Measurements from ENCODE around the gene ZNF805. TPM values are rescaled to one million over a fixed set of nuclear protein-coding genes. Genes with fewer than 3 reads are reported as not detected.

Gene ZNF805
- total and polyA plus RNA-seq, 2 of the 13 experiments (the other 11 are each of a cell fraction or from before 2014, with no cell fraction given) = 5.1 to 12.8 TPM

DNA sequence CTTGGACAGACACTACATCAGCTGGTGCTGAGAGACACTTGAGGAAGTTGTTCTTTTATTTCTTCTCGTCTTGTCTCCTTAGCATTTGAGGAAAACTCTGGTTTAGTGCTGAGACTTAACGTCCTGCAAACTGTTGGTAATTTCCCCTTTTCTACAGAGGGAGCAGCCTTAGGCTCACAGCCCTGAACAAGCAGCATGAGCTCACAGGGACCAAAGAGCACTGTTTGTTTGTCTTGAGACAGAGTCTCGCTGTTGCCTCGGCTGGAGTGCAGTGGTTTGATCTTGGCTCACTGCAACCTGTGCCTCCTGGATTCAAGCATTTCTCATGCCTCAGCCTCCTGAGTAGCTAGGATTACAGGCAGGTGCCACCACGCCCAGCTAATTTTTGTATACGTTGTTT, 5.5 kb downstream of the ZNF805 start (continued):
- peak; percentile 69; the same call in 1 of the 2 replicates for TF ChIP-seq JUN (CRISPR knock-in tag; IDR thresholded peaks at IDR 0.05)
- TF ChIP-seq ZNF331 (CRISPR knock-in tag; IDR thresholded peaks at IDR 0.05) = peak; percentile 53; the same call in 1 of the 2 replicates
- no peak for TF ChIP-seq ZNF564 (CRISPR knock-in tag; IDR thresholded peaks at IDR 0.05)
- TF ChIP-seq CHD4 (IDR thresholded peaks at IDR 0.05; ENCODE audit: borderline replicate concordance, low read length) = no peak
- peak; percentile 72; the same call in 1 of the 2 replicates for TF ChIP-seq ZNF460 (CRISPR knock-in tag; IDR thresholded peaks at IDR 0.05; ENCODE audit: borderline replicate concordance)
- TF ChIP-seq GFI1 (CRISPR knock-in tag; IDR thresholded peaks at IDR 0.05; ENCODE audit: borderline replicate concordance) = peak; percentile 58; the same call in 1 of the 2 replicates
- TF ChIP-seq YEATS4 (CRISPR knock-in tag; IDR thresholded peaks at IDR 0.05; ENCODE audit: borderline replicate concordance) = no peak
- no peak for TF ChIP-seq CBX1 (IDR thresholded peaks at IDR 0.05; ENCODE audit: low read depth)
- TF ChIP-seq ZFP36L2 (CRISPR knock-in tag; IDR thresholded peaks at IDR 0.05) = no peak
- TF ChIP-seq, protein P1, sequence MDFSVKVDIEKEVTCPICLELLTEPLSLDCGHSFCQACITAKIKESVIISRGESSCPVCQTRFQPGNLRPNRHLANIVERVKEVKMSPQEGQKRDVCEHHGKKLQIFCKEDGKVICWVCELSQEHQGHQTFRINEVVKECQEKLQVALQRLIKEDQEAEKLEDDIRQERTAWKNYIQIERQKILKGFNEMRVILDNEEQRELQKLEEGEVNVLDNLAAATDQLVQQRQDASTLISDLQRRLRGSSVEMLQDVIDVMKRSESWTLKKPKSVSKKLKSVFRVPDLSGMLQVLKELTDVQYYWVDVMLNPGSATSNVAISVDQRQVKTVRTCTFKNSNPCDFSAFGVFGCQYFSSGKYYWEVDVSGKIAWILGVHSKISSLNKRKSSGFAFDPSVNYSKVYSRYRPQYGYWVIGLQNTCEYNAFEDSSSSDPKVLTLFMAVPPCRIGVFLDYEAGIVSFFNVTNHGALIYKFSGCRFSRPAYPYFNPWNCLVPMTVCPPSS (IDR thresholded peaks at IDR 0.05) = no peak
- TF ChIP-seq SMYD3 (CRISPR knock-in tag; IDR thresholded peaks at IDR 0.05) = no peak
- no peak for TF ChIP-seq ZNF547 (CRISPR knock-in tag; IDR thresholded peaks at IDR 0.05)
- TF ChIP-seq NFE2L1 (CRISPR knock-in tag; IDR thresholded peaks at IDR 0.05; ENCODE audit: borderline replicate concordance) = no peak
- TF ChIP-seq, protein P2, sequence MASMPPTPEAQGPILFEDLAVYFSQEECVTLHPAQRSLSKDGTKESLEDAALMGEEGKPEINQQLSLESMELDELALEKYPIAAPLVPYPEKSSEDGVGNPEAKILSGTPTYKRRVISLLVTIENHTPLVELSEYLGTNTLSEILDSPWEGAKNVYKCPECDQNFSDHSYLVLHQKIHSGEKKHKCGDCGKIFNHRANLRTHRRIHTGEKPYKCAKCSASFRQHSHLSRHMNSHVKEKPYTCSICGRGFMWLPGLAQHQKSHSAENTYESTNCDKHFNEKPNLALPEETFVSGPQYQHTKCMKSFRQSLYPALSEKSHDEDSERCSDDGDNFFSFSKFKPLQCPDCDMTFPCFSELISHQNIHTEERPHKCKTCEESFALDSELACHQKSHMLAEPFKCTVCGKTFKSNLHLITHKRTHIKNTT (CRISPR knock-in tag; IDR thresholded peaks at IDR 0.05) = no peak
- no peak for TF ChIP-seq RBM39 (IDR thresholded peaks at IDR 0.05; ENCODE audit: low read depth, low read length, poor library complexity, severe bottlenecking)
- TF ChIP-seq, protein P3, sequence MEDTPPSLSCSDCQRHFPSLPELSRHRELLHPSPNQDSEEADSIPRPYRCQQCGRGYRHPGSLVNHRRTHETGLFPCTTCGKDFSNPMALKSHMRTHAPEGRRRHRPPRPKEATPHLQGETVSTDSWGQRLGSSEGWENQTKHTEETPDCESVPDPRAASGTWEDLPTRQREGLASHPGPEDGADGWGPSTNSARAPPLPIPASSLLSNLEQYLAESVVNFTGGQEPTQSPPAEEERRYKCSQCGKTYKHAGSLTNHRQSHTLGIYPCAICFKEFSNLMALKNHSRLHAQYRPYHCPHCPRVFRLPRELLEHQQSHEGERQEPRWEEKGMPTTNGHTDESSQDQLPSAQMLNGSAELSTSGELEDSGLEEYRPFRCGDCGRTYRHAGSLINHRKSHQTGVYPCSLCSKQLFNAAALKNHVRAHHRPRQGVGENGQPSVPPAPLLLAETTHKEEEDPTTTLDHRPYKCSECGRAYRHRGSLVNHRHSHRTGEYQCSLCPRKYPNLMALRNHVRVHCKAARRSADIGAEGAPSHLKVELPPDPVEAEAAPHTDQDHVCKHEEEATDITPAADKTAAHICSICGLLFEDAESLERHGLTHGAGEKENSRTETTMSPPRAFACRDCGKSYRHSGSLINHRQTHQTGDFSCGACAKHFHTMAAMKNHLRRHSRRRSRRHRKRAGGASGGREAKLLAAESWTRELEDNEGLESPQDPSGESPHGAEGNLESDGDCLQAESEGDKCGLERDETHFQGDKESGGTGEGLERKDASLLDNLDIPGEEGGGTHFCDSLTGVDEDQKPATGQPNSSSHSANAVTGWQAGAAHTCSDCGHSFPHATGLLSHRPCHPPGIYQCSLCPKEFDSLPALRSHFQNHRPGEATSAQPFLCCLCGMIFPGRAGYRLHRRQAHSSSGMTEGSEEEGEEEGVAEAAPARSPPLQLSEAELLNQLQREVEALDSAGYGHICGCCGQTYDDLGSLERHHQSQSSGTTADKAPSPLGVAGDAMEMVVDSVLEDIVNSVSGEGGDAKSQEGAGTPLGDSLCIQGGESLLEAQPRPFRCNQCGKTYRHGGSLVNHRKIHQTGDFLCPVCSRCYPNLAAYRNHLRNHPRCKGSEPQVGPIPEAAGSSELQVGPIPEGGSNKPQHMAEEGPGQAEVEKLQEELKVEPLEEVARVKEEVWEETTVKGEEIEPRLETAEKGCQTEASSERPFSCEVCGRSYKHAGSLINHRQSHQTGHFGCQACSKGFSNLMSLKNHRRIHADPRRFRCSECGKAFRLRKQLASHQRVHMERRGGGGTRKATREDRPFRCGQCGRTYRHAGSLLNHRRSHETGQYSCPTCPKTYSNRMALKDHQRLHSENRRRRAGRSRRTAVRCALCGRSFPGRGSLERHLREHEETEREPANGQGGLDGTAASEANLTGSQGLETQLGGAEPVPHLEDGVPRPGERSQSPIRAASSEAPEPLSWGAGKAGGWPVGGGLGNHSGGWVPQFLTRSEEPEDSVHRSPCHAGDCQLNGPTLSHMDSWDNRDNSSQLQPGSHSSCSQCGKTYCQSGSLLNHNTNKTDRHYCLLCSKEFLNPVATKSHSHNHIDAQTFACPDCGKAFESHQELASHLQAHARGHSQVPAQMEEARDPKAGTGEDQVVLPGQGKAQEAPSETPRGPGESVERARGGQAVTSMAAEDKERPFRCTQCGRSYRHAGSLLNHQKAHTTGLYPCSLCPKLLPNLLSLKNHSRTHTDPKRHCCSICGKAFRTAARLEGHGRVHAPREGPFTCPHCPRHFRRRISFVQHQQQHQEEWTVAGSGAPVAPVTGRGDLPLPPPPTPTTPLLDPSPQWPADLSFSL (CRISPR knock-in tag; IDR thresholded peaks at IDR 0.05) = no peak
- 0 out of 2 replicates have a peak, but pooled peaks have one; percentile 45 for TF ChIP-seq ESRRA (CRISPR knock-in tag; IDR thresholded peaks at IDR 0.05; ENCODE audit: low read depth)
- TF ChIP-seq ZBTB20 (CRISPR knock-in tag; IDR thresholded peaks at IDR 0.05; ENCODE audit: borderline replicate concordance, low read depth) = no peak
- no peak for TF ChIP-seq PLSCR1 (CRISPR knock-in tag; IDR thresholded peaks at IDR 0.05; ENCODE audit: borderline replicate concordance)
- no peak for TF ChIP-seq ZNF569 (CRISPR knock-in tag; IDR thresholded peaks at IDR 0.05; ENCODE audit: borderline replicate concordance)
- TF ChIP-seq ATF1 (CRISPR knock-in tag; IDR thresholded peaks at IDR 0.05) = no peak
- TF ChIP-seq SNRNP70 (IDR thresholded peaks at IDR 0.05; ENCODE audit: low read depth, low read length) = no peak

Measured in HepG2 (cell line).